ENCODE measurements around the gene TNFRSF19.

TNFRSF19 gene

GRCh38 chr13:23709536-23709935 is 139.3 kb downstream of the TNFRSF19 start:
- H3K4me3 ChIP-seq (ENCODE audit: low read depth, low read length): no peak overlapping the region
- TF ChIP-seq, protein P1, sequence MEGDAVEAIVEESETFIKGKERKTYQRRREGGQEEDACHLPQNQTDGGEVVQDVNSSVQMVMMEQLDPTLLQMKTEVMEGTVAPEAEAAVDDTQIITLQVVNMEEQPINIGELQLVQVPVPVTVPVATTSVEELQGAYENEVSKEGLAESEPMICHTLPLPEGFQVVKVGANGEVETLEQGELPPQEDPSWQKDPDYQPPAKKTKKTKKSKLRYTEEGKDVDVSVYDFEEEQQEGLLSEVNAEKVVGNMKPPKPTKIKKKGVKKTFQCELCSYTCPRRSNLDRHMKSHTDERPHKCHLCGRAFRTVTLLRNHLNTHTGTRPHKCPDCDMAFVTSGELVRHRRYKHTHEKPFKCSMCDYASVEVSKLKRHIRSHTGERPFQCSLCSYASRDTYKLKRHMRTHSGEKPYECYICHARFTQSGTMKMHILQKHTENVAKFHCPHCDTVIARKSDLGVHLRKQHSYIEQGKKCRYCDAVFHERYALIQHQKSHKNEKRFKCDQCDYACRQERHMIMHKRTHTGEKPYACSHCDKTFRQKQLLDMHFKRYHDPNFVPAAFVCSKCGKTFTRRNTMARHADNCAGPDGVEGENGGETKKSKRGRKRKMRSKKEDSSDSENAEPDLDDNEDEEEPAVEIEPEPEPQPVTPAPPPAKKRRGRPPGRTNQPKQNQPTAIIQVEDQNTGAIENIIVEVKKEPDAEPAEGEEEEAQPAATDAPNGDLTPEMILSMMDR (IDR thresholded peaks at IDR 0.05; ENCODE audit: low read depth, low read length): peak; percentile 49

GRCh38 chr13:23710366-23710765 is 140.2 kb downstream of the TNFRSF19 start:
- TF ChIP-seq, protein P1 (IDR thresholded peaks at IDR 0.05; ENCODE audit: low read depth, low read length): no peak
- no peak overlapping the region for H3K4me3 ChIP-seq (ENCODE audit: low read depth, low read length)

DNA sequence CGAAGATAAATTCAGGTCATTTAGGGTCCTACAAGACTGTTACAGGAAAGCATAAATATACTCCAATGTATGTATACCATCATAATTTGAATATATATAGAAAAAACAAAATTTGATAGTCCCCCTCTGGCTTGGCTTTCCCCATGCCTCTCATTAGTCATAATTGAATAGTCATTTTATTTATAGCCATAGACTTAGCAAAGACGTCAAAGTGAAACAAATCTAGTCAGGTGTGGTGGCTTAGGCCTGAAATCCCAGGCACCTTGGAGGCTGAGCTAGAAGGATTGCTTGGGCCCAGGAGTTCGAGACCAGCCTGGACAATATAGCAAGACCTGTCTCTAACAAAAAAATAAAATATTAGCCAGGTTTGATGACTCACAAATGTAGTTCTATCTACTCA is 141.1 kb downstream of the TNFRSF19 start:
- TF ChIP-seq, protein P1 (IDR thresholded peaks at IDR 0.05; ENCODE audit: low read depth, low read length): no peak

DNA sequence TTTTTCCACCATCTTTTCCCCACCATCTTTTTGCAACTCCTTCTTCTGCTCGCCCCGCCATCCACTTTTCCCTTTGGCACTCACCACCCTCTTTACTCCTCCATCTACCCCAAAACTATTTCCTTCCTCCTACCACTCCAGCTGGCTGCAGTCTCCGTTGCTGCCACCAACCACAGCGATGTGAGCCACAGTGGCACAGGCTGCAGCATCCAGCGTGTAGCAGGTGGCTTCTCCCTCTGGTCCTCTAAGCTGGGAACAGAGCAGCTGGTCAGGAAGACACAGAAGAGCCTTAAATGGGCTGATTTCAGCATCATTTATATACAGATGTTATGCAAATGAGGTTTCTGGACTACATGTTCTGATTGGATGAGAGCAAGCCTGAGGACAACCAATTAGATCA is 144.5 kb downstream of the TNFRSF19 start:
- no peak overlapping the region for H3K4me3 ChIP-seq (ENCODE audit: low read depth, low read length)

More for the DNA sequence above, 141.1 kb downstream of the TNFRSF19 start:
- H3K4me3 ChIP-seq (ENCODE audit: low read depth, low read length): no peak overlapping the region

DNA sequence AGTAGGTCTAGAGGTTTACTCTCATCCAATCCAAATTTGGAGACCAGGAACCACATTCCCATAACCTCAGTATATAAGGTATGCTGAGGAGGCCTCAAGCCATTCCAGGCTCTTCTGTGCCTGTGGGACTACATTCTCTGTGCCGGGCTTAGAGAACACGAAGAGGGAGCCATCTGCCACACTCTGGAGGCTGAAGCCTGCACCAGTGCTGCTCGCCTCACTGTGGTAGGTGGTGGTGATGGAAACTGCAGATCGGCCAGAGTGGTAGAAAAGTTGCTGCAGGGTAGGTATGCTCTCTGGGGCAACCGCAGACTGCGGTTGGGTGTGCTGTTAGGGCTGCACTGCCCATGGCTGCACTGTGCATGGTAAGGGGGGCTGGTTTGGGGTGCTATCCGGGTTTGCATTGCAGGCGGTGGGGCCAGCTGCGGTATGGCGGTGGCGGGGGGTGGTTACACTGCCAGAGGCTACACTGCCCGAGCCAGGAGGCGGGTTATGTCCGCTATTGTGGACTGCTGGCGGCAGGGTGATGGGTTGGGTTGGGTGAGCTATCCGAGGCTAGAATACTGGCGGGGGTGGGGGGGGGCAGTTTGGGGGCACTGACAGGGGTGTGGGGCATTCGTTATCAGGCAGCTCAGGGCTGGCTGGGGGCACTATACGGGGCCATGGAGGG is 145.0 kb downstream of the TNFRSF19 start:
- H3K4me3 ChIP-seq (ENCODE audit: low read depth, low read length): no peak overlapping the region
- TF ChIP-seq, protein P1 (IDR thresholded peaks at IDR 0.05; ENCODE audit: low read depth, low read length): no peak

More for the DNA sequence above, 144.5 kb downstream of the TNFRSF19 start:
- TF ChIP-seq, protein P1 (IDR thresholded peaks at IDR 0.05; ENCODE audit: low read depth, low read length): no peak

- no peak overlapping the region for H3K4me3 ChIP-seq (ENCODE audit: low read depth, low read length)
- TF ChIP-seq, protein P1 (IDR thresholded peaks at IDR 0.05; ENCODE audit: low read depth, low read length): no peak
Measured at GRCh38 chr13:23715762-23716235, 145.6 kb downstream of the TNFRSF19 start.

- H3K4me3 ChIP-seq (ENCODE audit: low read depth, low read length): no peak overlapping the region
- TF ChIP-seq, protein P1 (IDR thresholded peaks at IDR 0.05; ENCODE audit: low read depth, low read length): no peak
Measured at GRCh38 chr13:23716401-23716800, 146.2 kb downstream of the TNFRSF19 start.

Data from WI38 (cell line).